GM19455 (cell line): ENCODE results near the gene FASTK.

Experiments used
- ATAC-seq: cut with Tn5 transposase; IDR thresholded peaks from one replicate; pipeline ENCODE4 v1.9.1; 2021; ENCODE audit not compliant: unreplicated experiment

The FASTK gene

DNA sequence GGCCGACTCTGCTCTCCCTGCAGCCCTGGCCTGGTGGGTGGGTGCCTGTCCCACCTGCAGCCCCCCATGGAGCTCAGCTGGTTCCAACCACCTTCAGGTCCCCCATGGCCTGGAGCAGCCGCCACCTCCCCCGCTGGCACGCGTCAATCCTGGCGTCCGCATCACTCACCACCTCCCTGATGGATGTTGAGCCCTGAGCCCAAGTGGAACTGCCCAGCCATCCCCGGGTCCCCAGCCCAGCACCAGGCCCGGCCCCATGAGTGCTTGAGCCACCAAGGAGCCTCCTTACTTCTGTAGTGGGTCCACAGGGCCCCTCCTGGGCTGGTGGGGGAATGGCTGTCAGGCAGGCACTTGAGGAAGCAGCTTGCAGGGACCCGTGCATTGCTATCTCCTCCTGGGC is 20.3 kb upstream of the FASTK start:
- ATAC-seq, result no peak

DNA sequence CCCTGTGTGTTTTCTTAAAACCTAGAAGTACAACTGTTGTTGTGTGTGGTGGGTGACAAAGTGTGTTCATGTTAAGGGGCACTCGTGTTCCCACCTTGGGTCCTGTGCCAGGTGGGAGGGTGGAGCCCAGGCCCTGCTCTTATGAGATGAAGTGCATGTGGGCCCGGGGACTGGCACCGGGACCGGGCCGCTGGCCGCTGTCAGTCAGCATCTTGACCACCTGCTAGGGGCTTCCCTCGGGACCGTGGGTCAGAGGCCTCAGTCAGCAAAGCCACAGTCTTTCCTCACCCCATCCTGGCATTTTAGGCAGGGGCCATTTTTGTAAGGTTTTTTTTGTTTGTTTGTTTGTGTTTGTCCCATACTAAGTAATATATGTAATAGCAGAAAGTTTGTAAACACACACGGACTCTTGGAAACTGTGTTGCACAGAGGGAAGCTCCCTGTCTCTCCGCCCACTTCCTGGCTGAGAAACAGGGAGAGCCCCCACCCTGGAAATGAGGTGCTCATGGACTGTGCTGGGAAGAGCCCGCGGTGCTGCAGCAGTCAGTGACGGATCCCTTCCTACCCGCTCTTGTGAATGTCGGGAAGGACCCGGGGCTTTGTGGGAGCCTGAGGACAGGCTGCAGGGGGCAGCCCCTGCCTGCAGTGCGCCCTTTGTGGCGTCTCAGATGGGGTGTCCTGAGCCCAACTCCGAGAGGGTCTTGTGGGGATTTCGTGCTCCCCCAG is 19.0 kb upstream of the FASTK start:
- no peak for ATAC-seq

DNA sequence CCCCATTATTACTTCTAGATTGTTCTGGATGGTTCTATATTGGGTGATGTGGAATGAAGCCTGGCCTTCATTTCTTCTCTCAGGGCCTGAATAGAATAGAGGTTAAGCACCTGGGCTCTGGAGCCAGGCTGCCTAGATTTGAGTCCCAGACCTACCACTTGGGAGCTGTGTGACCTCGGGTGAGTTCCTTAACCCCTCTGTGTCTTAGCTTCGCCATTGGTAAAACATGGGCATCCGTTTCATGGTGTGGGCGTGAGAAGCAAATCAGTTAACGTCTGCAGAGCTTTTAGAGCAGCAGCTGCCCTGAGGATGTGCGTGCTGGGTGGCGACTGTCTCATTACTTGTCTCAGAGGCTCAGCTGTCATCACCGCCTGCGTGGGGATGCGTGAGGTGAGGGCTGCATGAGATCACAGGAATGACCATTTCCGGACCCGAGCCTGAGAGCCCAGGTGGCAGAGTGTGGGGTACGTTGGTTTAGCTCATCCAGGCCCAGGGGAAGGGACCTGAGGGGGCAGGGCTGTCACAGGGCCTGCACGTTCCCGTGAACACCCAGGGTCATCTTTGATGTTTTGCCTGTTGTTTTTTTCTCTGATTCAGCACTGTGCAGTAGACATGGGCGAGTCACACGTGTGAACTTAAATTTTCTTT is 15.3 kb upstream of the FASTK start:
- no peak for ATAC-seq

DNA sequence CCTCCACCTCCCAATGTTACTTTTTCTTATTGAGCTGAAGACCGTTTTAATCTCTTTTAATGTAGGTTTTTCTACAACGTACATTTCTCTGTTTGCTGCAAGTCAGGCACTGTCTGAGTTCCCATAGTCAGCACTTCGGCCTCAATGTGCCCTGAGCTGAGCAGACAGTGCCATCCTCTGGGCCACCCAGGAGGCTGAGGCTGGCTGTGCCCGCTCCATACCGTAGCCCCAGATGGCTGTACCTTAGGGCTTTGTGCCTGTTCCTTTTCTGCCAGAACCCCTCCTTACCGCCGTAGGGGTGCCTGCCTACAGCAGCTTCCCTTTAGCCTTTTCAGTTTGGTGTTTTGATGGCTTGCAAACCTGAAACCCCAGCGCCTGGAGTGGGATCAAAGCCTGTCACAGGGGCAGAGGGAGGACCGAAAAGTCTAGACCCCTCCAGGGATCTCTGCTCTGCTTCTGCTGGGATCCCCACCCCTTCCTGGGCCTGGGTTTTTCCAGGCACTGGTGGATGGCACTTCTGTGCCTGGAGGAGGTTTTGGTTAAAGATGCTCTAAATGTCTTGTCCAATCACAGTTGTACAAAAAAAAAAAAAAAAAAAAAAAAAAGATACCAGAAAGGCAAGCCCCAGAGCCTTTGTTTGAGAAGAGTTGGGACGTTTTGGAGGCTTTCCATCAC is 14.7 kb upstream of the FASTK start:
- no peak for ATAC-seq

DNA sequence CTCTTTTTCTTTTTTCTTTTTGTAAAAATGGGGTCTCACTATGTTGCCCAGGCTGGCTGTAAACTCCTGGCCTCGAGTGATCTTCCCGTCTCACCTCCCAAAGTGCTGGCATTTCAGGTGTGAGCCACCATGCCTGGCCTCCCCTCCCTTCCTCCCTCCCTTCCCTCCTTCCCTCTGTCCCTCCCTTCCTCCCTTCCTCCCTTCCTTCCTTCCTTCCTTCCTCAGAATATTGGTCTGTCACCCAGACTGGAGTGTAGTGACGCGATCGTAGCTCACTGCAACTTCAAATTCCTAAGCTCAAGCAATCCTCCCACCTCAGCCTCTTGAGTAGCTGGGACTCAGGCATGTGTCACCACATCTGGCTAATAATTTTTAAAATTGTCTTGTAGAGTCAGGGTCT is 14.1 kb upstream of the FASTK start:
- no peak for ATAC-seq

DNA sequence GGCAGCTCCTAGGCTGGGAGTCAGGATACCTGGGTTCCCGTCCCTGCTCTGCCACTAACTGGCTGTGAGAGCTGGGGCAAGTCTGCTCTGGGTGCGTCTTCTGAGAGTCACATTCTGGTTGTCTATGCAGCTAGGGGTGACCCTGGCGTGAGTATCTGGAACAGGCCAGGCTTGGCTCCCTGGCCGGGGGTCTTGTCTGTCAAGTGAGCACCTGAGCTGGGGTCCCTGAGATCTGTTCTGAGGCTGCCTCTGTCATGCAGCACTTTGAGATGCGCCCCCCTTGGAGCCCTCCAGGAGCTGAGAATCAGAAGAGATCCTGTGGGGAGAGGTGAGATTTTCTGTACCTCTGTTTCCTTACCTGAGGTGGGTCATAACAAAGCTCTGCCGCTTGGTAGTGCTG is 13.1 kb upstream of the FASTK start:
- ATAC-seq, result no peak

DNA sequence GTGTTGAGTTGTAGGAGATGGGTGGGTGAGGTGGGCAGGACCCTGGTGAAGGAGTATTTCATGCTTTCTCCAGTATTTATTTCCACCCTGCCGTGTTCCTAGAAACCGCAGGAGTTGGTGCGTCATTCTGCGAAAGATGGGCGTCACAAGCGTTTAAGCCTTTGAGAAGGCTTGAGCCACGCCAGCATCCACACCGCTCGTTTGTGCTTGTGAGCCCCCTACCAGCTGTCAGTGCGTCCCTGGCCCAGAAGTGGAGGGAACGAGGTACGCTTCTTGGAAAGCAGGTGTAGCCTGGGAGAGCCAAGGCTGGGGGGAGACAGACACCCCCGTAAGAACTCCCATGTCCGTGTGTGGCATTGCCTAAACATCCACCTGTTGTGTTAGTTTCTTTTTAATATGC is 11.4 kb upstream of the FASTK start:
- no peak for ATAC-seq

DNA sequence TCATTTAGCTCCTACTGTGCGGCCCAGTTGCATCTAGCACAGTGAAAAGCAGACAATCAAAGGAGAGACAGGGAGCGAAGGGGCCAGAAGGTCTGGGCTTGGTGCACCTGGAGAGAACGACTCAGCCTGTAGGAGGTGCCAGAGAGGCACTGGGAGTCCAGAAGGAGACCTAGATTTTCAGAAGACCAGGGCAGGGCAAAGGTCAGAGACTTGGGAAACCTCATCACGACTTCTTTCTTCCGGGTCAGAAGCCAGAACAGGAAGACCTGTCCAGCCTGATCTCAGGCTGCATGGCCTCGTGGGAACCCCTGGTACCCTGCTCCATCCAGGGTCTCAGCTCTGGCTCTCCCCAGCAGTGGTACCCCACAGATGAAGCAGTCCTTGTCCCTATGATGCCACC is 10.8 kb upstream of the FASTK start:
- no peak for ATAC-seq

DNA sequence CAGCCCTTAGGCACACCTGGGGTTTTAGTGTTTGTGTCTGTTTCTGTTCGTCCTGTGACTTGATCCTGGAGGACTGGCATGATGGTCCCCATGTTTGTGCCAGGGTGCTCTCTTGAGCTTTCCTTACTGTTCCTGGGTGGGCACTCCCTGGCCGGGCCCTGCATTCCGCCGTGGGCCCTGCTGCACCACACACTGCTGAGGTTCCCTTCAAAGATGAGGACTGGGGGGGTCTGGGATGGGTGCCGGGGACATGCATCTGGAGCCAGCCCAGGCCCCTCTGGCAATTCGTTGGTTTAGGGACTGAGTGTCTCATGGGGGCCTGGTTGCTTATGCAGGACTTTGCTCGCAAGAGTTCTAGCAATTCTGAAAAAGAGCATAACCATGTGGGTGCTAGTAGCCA is 10.4 kb upstream of the FASTK start:
- no peak for ATAC-seq

DNA sequence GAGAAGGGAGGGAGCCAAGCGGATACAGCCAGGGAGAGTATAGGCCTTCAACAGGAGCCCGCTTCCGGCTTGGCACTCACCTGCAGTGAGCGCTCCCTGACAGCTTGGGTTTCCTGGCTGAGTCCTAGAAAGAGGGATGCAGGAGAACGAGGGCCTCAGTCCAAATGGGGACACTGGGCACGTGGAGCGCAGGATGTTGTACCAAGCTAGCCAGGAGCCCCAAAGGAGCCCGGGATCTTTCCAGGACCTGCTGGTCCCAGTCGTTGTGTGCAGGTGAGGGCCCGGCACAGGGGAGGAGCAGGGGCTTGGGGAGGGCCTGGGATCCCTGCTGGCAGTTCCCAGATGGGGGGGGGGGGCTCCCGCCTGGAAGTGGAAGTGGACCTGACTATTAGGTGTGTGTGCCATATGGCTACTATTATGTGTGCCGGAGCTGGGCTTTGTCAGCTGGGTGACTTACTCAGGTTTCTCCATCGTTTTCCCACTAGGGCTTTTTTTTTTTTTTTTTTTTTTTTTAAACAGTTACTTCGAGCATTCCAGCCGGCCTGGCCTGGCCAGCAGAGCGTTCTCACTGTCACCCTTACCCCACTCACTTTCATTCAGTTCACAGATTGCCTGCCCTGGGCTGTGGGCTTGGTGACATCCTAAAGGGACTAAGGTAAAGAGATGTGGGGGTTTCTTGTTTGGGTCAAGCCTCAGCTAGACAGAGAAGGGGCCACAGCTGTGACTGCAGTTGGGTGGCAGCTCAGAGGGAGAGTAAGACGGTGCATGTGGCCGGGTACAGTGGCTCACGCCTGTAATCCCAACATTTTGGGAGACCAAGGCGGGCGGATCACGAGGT is 9.5 kb upstream of the FASTK start:
- no peak for ATAC-seq

DNA sequence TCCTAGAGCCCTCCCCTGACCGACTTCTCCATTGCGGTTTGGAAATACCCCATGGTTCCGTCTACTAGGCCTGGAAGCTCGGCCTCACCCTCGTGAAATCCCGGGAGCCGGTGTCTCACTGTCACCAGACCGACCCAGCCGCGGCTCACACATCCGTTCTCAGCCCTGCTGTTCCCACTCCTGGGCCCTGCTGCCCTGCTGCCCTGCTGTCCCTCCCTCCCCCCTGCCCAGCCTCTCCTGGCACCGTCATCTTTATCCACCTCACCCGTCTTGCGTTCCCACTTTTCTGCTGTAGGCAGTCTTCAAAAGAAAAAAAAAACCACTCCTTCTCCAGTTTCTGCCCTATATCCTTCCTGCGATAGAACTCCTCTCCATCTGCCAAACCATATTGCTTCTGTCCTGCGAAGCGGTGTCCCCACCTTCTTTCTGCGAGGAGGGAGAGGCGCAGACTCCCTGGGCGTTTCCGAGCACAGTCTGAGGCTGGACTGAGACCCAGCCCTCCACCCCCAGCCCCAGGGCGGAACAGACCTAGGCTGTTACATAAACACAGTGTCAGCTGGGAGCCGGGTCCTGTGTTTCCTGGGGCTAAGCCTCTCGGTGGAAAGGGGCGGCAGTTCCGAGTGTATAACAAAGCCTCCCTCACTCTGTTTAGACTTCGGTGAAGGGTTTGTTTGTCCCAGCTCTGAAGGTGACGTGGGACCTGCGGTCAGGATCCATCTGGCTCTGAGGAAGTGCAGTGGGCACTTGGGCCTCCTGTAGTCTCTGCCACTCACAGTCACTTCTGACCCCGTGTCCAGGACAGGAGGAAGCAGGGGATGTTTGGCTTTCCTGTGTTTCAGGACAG is 8.5 kb upstream of the FASTK start:
- no peak for ATAC-seq

DNA sequence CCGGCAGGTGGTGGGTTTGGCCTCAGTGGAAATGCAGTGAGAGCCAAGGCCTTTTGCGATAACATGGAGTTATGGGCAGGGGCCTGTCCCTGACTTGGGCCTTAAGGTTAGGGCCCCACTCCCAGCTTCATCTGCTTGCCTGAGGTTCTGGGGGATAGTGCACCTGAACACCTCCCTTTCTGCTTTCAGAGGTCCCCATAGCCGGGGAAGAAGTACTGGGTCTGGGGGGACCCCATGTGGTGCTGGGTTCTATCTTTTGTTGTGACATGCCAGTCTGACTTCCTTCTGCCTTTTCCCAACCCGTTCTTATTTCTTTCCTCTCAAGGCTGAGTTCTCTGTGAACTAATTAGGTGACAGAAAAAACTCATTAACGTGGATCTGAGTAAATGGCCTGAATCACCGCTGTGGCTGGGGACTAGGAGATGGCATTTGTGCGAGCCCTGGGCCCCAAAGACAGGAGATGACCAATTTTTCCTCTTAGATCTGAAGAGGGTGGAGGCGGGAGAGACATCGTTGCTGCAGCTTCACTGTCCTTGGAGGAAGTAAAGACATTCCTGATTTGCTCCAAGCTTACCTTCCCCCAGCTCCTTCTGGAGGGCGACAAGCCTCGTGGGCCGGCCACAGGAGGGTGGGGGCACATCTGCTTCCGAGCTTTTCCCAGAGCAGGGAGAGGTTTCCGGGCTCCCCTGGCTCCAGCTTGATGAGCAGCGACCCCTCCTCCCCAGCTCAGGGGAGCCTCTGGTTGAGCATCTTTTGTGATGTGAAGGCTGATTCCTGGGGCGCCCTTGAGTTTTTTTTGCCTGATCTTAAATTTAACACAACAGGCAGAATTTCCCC is 7.6 kb upstream of the FASTK start:
- ATAC-seq, result no peak

DNA sequence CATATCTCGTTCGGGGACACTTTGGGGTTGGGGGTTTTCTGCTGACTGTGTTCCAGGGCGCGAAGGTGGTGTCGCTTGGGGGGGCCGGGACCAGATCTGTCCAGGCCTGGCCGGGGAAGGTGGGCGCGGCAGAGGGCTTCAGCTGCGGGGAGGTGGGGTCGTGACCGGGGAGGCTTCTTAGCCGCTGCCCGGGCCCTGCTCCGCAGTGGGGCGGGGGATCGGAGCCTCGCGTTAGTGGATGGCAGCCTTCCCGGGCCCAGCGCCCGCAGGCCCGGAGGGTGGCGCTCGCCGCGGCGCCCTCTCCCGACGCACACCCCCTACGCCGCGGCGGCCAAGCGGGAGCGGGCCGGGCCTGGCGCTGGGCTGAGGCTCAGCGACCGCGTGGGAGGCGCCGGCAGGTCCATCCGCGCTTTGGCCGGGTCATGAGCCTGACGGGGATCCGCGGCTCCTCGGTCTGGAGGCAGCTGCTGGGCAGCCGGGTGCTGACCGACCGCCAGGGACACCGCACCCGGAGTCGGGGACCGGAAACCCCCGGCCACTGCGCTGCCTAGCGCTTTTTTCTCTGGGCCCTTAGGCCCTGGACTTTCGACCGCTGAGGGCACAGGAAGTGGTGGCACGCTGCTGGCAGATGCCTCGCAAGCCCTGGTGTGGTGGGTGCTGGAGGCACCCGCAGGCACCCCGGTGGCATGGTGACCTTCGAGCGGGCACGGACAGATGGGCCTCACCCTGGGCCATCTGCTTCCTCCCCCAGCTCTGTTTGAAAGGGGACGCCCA is 6.8 kb upstream of the FASTK start:
- ATAC-seq, result no peak

DNA sequence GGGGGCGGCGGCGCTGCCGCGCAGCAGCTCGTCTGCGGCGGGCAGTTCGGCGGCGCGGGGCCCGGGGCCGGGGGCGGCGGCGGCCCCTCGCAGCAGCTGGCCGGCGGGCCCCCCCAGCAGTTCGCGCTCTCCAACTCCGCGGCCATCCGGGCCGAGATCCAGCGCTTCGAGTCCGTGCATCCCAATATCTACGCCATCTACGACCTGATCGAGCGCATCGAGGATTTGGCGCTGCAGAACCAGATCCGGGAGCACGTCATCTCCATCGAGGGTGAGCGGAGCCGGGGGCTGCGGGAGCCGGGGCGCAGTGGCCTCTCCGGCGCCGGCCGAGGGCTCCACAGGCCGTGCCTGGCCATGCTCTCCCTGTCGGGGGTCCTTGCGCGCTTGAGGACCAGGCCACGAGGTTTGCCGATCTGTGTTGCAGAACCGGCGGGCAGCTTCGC is 6.2 kb upstream of the FASTK start:
- ATAC-seq, result no peak

DNA sequence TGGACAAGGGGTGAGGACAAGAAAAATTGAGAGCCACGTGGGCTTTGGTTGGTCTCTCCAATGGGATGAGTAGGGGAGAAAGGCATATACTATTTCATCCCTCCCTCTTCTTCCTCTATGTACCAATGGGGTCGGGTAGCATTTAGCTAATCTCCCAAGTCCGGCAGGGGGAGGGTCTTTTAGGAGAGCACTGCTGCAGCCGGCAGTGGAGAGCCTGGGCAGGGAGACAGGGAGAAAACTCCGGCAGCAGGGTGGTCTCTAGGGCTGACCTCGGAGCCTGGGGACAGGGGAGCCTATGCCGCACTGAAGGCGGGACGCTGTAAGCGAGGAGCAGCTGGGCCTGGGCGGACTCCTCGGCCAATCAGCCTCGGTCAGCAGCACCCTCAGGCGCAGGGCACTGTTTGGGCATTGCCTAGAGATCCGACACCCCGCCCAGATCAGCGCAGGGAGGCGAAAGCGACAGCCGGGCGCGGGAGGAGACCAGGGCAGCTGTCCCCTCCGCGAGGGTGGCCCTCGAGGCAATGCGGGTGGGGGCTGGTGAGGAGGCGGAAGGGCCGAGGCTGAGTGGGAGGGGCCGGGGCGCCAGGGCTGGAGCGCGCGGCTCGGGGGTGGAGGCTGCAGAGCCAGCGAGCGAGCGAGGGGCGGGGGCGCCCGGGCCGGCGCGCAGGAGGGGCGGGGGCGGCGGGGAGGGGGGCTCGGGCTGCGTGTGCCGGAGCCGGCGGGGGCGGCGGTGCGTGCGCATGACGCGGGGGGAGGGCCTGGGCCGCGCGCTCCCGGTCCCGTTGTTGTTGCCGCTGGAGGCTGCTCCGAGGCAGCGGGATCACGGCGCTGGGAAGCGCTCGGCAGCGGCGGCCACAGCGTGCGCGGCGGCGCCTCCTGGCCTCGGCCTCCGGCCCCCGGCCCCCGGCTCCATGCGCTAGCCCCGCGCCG is 5.3 kb upstream of the FASTK start, which contains the start of gene AGAP3:
Gene AGAP3, plus strand, starts transcription at position 785 of the 930 bp plus-strand sequence. CDS start 267 bp downstream, outside the sequence.
- peak; percentile 34 for ATAC-seq

DNA sequence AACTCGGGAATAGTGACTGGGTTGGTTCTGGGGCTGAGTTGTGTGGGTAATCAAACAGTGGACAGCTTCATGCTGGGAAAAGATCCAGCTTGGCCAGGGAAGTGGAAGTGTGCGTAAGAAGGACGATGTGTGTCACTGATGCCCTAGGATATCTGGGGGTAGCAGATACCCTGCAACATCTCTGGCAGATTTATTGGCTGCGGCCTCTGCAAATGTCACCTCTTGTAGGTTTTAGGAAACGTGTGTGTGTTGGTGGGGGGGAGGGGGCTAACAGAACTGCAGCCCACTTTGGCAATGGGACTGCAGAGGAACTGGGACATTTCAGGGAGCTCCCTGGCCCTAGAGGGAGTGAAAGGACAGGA is 4.7 kb upstream of the FASTK start:
- ATAC-seq, result no peak

DNA sequence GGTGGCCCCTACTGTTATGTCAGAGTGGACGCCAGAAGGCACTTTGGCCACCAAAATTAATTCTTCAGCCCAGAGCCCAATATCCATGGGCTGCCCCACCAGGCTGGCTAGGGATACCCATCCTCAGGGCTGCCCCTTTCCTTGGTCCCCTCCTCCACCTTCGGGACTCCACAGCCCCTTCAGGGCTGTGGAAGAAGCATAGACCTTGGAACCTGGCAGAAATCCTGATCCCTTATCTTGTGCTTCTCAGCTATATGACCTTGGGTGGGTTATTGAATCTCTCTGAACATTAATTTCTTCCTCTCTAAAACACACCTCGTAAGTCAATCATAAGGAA is 3.2 kb upstream of the FASTK start:
- ATAC-seq, result no peak
